DOHH2 (cell line): Measurements from ENCODE around the gene TBC1D26.
"Not testable (repeated sequence)": the region's sequence is repeated elsewhere in the genome, so short reads cannot be mapped to it uniquely, and the experiment has no call there.

Source experiments
- EZH2phosphoT487 ChIP-seq: fragments of 200-600 bp; sonication (generic); IDR thresholded peaks from 2 replicates; pipeline ENCODE4 v1.6.1; 2017; ENCODE audit warnings: borderline replicate concordance, mild to moderate bottlenecking, antibody characterized with exemption, low read length, moderate library complexity, mixed read lengths
- TF ChIP-seq, protein P1 (sequence below): fragments of 200-600 bp; sonication (generic); IDR thresholded peaks from one replicate; pipeline ENCODE4 v1.5.1; 2014; ENCODE audit warnings: antibody characterized with exemption, mild to moderate bottlenecking, low read depth, low read length; ENCODE audit not compliant: poor library complexity, severe bottlenecking

- TF ChIP-seq, protein P1, sequence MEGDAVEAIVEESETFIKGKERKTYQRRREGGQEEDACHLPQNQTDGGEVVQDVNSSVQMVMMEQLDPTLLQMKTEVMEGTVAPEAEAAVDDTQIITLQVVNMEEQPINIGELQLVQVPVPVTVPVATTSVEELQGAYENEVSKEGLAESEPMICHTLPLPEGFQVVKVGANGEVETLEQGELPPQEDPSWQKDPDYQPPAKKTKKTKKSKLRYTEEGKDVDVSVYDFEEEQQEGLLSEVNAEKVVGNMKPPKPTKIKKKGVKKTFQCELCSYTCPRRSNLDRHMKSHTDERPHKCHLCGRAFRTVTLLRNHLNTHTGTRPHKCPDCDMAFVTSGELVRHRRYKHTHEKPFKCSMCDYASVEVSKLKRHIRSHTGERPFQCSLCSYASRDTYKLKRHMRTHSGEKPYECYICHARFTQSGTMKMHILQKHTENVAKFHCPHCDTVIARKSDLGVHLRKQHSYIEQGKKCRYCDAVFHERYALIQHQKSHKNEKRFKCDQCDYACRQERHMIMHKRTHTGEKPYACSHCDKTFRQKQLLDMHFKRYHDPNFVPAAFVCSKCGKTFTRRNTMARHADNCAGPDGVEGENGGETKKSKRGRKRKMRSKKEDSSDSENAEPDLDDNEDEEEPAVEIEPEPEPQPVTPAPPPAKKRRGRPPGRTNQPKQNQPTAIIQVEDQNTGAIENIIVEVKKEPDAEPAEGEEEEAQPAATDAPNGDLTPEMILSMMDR = not testable (repeated sequence)
- not testable (repeated sequence) for TF ChIP-seq EZH2phosphoT487
Measured at GRCh38 chr17:15730535-15730934, 1.5 kb upstream of the TBC1D26 start.
